K562 (cell line): ENCODE results near the gene UBASH3A. TPM values are rescaled to one million over a fixed set of nuclear protein-coding genes. Genes with fewer than 3 reads are reported as not detected.

Source experiments
- CBFA2T2 ChIP-seq: fragments of 450-650 bp; conservative IDR thresholded peaks from 2 replicates; pipeline ENCODE4 v1.6.1; 2017; ENCODE audit warnings: mild to moderate bottlenecking
- HINFP ChIP-seq: fragments of 450-650 bp; conservative IDR thresholded peaks from 2 replicates; pipeline ENCODE4 v1.6.1; 2016; ENCODE audit warnings: missing genetic modification characterization, low read depth, mild to moderate bottlenecking, control low read depth, missing compliant biosample characterization
- THAP7 ChIP-seq: fragments of 250-450 bp; sonication (Bioruptor Pico); IDR thresholded peaks from 2 replicates; pipeline ENCODE4 v1.5.0; 2021
- ZBTB1 ChIP-seq: sonication (generic); formaldehyde crosslinking; IDR thresholded peaks from 2 replicates; pipeline ENCODE4 v1.8.1; 2023; ENCODE audit warnings: missing genetic modification reagents, low read depth, mild to moderate bottlenecking, borderline replicate concordance
- ZBTB11 ChIP-seq, 3 experiments: fragments of 200-800 bp in 1 of 3; fragments of 250-450 bp in 1 of 3; fragments of 450-650 bp in 1 of 3; sonication (Bioruptor Pico) in 1 of 3; sonication (Bioruptor generic) in 1 of 3; formaldehyde crosslinking in 1 of 3; IDR thresholded peaks; 2 replicates each; pipeline versions ENCODE4 v1.6.1 to v1.8.0; 2016 to 2022; ENCODE audit warnings: mild to moderate bottlenecking in 2 of 3, missing genetic modification characterization in 2 of 3, missing compliant biosample characterization in 1 of 3, moderate library complexity in 1 of 3
- ZBTB40 ChIP-seq, 2 experiments: fragments of 450-650 bp in 1 of 2; sonication (generic) in 1 of 2; formaldehyde crosslinking in 1 of 2; IDR thresholded peaks; 2 replicates each; pipeline versions ENCODE4 v1.7.1 to v1.9.0; 2016 to 2022; ENCODE audit warnings: inconsistent platforms in 1 of 2, mild to moderate bottlenecking in 1 of 2, missing genetic modification reagents in 1 of 2
- ZFX ChIP-seq: sonication (generic); formaldehyde crosslinking; IDR thresholded peaks from 2 replicates; pipeline ENCODE4 v1.8.0; 2022; ENCODE audit warnings: mild to moderate bottlenecking, missing genetic modification reagents, moderate library complexity
- ZNF3 ChIP-seq: fragments of 250-450 bp; sonication (Bioruptor Pico); IDR thresholded peaks from 2 replicates; pipeline ENCODE4 v1.5.0; 2021; ENCODE audit warnings: mild to moderate bottlenecking, moderate library complexity
- polyA plus RNA-seq, 8 experiments: library from polyadenylated mRNA; depleted of rRNA in 4 of 8; stranded (reverse) in 5 of 8; unstranded in 3 of 8; fragments of >200 nt; fragmentation: Nextera tagmentation in 2 of 8; fragmentation: Illumina TruSeq in 1 of 8; extraction: Ambion mirVana in 2 of 8; extraction: Trizol in 1 of 8; gene quantifications; 2 replicates each; pipeline versions ENCODE4 v1.2.1 to v1.2.3, GENCODE V29; 2011 to 2014; ENCODE audit warnings: inconsistent platforms in 1 of 8, missing spikeins in 1 of 8
- total RNA-seq, 7 experiments: library from RNA; depleted of rRNA in 6 of 7; stranded (reverse); fragments of >200 nt in 6 of 7; fragmentation: Illumina TruSeq in 2 of 7; extraction: Trizol in 2 of 7; gene quantifications; 2 replicates each; pipeline versions ENCODE4 v1.2.1 to v1.2.3, GENCODE V29; 2011 to 2021; ENCODE audit warnings: low replicate concordance in 1 of 7

UBASH3A gene
- total and polyA plus RNA-seq, 9 of the 15 experiments (the other 6 are each of a cell fraction or from before 2014, with no cell fraction given), result 0.23 to 1.8 (median 1.1) TPM

GRCh38 chr21:42496120-42496838 is 92.6 kb downstream of the UBASH3A start, which contains the start of gene RSPH1 (continued):
- TF ChIP-seq HINFP (no peak), ZBTB11 (CRISPR knock-in tag; IDR thresholded peaks at IDR 0.05) (peak in 1 of 3 experiments; percentile 56; a peak in 2 of 6 replicates), ZBTB1 (CRISPR knock-in tag) (no peak), THAP7 (CRISPR knock-in tag) (no peak), CBFA2T2 (no peak), ZBTB40 (IDR thresholded peaks at IDR 0.05) (peak; percentile 74), ZBTB40 (CRISPR knock-in tag; IDR thresholded peaks at IDR 0.05) (no peak), ZFX (CRISPR knock-in tag) (0 out of 2 replicates have a peak, but pooled peaks have one; percentile 65), ZNF3 (CRISPR knock-in tag) (no peak)
